Measurements from ENCODE around the gene ILF3. TPM values are rescaled to one million over a fixed set of nuclear protein-coding genes. Genes with fewer than 3 reads are reported as not detected.
A peak's percentile ranks its signal among the peaks of the same experiment; 100 is the strongest.

ILF3 gene
- total and polyA plus RNA-seq, 2 donors from 2014 or later: 58.3 to 206 TPM

DNA sequence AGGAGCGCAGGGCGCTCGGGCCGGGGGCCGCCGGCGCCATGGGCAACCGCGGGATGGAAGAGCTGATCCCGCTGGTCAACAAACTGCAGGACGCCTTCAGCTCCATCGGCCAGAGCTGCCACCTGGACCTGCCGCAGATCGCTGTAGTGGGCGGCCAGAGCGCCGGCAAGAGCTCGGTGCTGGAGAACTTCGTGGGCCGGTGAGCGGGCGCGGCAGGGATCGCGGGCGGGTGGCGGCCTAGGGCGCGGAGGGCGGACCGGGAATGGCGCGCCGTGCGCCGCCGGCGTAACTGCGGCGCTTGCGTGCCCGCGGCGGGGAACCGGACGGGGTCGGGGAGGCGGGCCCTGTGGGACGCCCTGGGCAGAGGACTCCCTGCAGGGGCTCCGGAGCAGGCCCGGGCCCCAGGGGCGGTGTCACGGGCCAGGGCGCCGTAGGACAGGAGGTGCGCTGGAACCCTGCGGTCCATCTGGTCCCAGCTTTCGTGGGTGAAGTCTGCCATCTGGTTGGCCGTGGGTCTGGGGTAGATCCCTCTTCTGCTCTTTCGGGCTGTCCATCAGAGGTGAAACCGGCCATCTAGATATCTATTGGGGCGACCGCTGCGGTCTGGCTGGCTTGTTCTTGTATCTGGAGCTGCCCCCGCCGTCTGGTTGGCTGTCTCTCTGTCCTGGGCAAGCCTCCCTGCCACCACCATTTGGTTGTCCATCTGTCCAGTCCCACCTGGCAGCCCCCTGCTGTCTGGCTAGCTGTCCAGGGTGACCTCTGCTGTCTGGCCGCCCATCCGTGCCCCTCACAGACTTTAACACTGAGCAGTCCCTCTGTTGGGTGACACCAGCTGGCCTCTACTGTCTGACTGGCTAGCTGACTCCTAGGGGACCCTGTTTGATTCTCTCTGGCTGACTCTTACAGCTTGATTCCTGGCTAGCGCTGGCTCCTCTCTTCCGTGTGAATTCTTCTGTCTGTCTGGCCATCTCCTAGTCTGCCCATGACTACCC is 64.4 kb downstream of the ILF3 start:
- Histone ChIP-seq H3K27me3 (ENCODE audit: control insufficient read depth, insufficient read depth, low read length) (no peaks in the 10 kb centered on the region), H3K36me3 (ENCODE audit: control insufficient read depth in 2 of 3, insufficient read depth in 3 of 3, low read length in 3 of 3) (peaks cover 0 to 3% (median 0%) of the 10 kb centered on the region in 3 donors), H3K4me3 (ENCODE audit: low read length in 3 of 3) (peak overlapping the region; percentile 78 to 94 (median 92)), H3K27ac (ENCODE audit: low read depth in 2 of 2, low read length in 2 of 2) (peak overlapping the region; percentile 90 to 95), H3K9me3 (ENCODE audit: control insufficient read depth in 2 of 3, insufficient read depth in 1 of 3, low read length in 3 of 3) (no peaks in the 10 kb centered on the region), H3K9ac (ENCODE audit: low read length in 3 of 3) (peak overlapping the region; percentile 49 to 94 (median 90)), H3K4me1 (ENCODE audit: control insufficient read depth in 2 of 3, insufficient read depth in 2 of 3, low read depth in 1 of 3, low read length in 3 of 3) (peaks cover 0 to 23% (median 3%) of the 10 kb centered on the region in 3 donors)
- TF ChIP-seq, protein P1, sequence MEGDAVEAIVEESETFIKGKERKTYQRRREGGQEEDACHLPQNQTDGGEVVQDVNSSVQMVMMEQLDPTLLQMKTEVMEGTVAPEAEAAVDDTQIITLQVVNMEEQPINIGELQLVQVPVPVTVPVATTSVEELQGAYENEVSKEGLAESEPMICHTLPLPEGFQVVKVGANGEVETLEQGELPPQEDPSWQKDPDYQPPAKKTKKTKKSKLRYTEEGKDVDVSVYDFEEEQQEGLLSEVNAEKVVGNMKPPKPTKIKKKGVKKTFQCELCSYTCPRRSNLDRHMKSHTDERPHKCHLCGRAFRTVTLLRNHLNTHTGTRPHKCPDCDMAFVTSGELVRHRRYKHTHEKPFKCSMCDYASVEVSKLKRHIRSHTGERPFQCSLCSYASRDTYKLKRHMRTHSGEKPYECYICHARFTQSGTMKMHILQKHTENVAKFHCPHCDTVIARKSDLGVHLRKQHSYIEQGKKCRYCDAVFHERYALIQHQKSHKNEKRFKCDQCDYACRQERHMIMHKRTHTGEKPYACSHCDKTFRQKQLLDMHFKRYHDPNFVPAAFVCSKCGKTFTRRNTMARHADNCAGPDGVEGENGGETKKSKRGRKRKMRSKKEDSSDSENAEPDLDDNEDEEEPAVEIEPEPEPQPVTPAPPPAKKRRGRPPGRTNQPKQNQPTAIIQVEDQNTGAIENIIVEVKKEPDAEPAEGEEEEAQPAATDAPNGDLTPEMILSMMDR (IDR thresholded peaks at IDR 0.05; ENCODE audit: borderline replicate concordance, extremely low read depth, insufficient read depth): no peak
- DNase-seq (peak in 4 of 5 donors; percentile 45 to 87 (median 67)), FAIRE-seq (no peak)
- intact Hi-C loops (cut with DNase I): loop anchor here (10.0 kb wide), 1 partner anchor 56 kb away; no protein-coding TSS in a partner anchor

DNA sequence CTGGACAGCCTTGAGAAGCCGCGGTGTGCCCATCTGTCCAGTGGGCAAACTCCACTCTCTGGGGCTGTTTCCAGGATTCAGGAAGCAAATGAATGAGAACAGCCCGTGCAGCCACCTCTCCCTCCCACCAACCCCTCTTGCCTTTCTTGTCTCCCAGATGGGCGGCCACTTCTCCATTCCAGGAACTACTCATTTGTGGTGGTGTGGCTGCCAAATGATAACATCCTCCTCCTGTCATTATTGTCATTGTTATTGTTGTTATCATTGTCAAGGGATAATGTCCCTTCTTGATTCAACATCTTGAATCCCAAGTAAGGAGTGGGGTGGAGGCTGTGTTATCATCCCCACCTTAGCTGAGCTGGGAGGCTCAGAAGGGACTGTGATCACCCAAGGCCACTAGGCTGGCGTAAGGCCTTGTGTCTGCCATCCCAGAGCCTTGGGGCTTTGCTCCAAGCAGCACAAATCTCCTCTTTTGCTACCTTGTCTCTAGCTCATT is 65.4 kb downstream of the ILF3 start:
- Histone ChIP-seq H3K9me3 (ENCODE audit: control insufficient read depth in 2 of 3, insufficient read depth in 1 of 3, low read length in 3 of 3) (no peaks in the 10 kb centered on the region), H3K36me3 (ENCODE audit: control insufficient read depth in 2 of 3, insufficient read depth in 3 of 3, low read length in 3 of 3) (peaks cover 0 to 3% (median 0%) of the 10 kb centered on the region in 3 donors), H3K27me3 (ENCODE audit: control insufficient read depth, insufficient read depth, low read length) (no peaks in the 10 kb centered on the region), H3K4me1 (ENCODE audit: control insufficient read depth in 2 of 3, insufficient read depth in 2 of 3, low read depth in 1 of 3, low read length in 3 of 3) (peaks cover 0 to 25% (median 3%) of the 10 kb centered on the region in 3 donors), H3K4me3 (ENCODE audit: low read length in 3 of 3) (peak overlapping the region; percentile 21 to 94 (median 92)), H3K27ac (ENCODE audit: low read depth in 2 of 2, low read length in 2 of 2) (peak overlapping the region; percentile 67 to 95), H3K9ac (ENCODE audit: low read length in 3 of 3) (peak overlapping the region in 2 of 3 donors; percentile 90 to 94)
- intact Hi-C loops (cut with DNase I): loop anchor here (10.0 kb wide), 1 partner anchor 55 kb away; no protein-coding TSS in a partner anchor
- TF ChIP-seq, protein P1 (IDR thresholded peaks at IDR 0.05; ENCODE audit: borderline replicate concordance, extremely low read depth, insufficient read depth): no peak
- DNase-seq (no peak), FAIRE-seq (no peak)

DNA sequence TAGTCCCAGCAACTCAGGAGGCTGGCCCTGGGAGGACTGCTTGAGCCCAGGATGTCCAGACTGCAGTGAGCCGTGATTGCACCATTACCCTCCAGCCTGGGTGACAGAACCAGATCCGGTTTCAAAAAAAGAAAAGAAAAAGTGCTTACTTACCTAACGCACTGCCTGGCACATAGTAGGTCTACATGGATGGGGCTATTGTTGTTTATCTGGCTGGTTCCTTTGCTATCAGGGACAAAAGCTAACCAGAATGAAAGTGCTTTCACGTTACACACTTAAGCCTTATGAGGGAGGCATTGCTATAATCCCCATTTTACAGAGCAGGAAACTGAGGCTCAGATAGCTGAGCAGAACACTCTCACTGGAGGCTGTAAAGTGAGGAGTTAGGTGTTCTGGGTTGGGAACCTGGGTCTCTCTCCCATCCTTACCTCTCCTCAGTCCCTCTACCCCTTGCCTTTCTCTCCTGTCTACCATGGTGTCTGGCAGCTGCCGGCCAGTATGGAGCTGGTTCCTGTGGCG is 66.5 kb downstream of the ILF3 start:
- peaks cover 0 to 3% (median 0%) of the 10 kb centered on the region in 3 donors for H3K36me3 ChIP-seq (ENCODE audit: control insufficient read depth in 2 of 3, insufficient read depth in 3 of 3, low read length in 3 of 3)
- FAIRE-seq: no peak

More for the DNA sequence above, 66.5 kb downstream of the ILF3 start:
- TF ChIP-seq, protein P1 (IDR thresholded peaks at IDR 0.05; ENCODE audit: borderline replicate concordance, extremely low read depth, insufficient read depth): no peak
- Histone ChIP-seq H3K27me3 (ENCODE audit: control insufficient read depth, insufficient read depth, low read length) (no peaks in the 10 kb centered on the region), H3K27ac (ENCODE audit: low read depth in 2 of 2, low read length in 2 of 2) (no peak overlapping the region), H3K4me3 (ENCODE audit: low read length in 3 of 3) (no peak overlapping the region), H3K9me3 (ENCODE audit: control insufficient read depth in 2 of 3, insufficient read depth in 1 of 3, low read length in 3 of 3) (no peaks in the 10 kb centered on the region), H3K4me1 (ENCODE audit: control insufficient read depth in 2 of 3, insufficient read depth in 2 of 3, low read depth in 1 of 3, low read length in 3 of 3) (peaks cover 0 to 32% (median 3%) of the 10 kb centered on the region in 3 donors), H3K9ac (ENCODE audit: low read length in 3 of 3) (no peak overlapping the region)
- DNase-seq: no peak
- intact Hi-C loops (cut with DNase I): no loop called here
